Activated CD4-positive, alpha-beta T cell treated with anti-CD3 and anti-CD28 coated beads for 24 hours (primary cell): ENCODE data around the gene KANSL1.

ENCODE experiments used
- DNase-seq, 2 donors: peaks; one replicate each; pipeline ENCODE4 v3.0.0-alpha.2; 2020; ENCODE audit warnings: low read depth in 2 of 2

Gene KANSL1

DNA sequence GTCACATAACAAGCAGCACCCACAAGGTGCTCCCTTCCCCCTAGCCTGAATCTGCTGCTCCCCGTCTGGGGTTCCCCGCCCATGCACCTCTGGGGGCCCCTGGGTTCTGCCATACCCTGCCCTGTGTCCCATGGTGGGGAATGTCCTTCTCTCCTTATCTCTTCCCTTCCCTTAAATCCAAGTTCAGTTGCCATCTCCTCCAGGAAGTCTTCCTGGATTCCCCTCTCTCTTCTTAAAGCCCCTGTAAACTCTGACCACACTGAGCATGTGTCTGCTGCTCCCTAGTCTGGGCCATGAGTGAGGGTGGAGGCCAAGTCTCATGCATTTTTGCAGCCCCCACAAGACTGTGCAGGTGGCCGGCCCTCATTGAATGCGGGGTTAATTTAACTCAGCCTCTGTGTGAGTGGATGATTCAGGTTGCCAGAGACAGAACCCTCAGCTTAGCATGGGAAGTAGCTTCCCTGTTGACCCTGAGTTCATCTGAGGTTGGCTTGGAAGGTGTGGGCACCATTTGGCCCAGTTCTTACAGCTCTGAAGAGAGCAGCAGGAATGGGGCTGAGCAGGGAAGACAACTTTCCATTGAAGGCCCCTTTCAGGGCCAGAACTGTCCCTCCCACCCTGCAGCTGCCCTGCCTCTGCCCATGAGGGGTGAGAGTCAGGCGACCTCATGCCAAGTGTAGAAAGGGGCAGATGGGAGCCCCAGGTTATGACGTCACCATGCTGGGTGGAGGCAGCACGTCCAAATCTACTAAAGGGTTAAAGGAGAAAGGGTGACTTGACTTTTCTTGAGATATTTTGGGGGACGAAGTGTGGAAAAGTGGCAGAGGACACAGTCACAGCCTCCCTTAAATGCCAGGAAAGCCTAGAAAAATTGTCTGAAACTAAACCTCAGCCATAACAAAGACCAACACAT is 194.0 kb downstream of the KANSL1 start, which contains the start of gene STH:
STH (plus strand) TSS at position 264 of the 913 bp plus-strand sequence; CDS start at position 294, 30 bp downstream.
- no peak for DNase-seq

DNA sequence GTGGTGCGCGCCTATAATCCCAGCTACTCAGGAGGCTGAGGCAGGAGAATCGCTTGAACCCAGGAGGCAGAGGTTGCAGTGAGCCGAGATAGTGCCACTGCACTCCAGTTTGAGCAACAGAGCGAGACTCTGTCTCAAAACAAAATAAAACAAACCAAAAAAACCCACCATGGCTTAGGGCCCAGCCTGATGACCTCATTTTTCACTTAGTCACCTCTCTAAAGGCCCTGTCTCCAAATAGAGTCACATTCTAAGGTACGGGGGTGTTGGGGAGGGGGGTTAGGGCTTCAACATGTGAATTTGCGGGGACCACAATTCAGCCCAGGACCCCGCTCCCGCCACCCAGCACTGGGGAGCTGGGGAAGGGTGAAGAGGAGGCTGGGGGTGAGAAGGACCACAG is 195.6 kb downstream of the KANSL1 start:
- DNase-seq, result no peak

DNA sequence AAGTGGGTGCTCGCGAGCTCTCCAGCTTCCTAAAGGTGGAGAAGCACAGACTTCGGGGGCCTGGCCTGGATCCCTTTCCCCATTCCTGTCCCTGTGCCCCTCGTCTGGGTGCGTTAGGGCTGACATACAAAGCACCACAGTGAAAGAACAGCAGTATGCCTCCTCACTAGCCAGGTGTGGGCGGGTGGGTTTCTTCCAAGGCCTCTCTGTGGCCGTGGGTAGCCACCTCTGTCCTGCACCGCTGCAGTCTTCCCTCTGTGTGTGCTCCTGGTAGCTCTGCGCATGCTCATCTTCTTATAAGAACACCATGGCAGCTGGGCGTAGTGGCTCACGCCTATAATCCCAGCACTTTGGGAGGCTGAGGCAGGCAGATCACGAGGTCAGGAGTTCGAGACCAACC is 196.1 kb downstream of the KANSL1 start:
- no peak for DNase-seq

DNA sequence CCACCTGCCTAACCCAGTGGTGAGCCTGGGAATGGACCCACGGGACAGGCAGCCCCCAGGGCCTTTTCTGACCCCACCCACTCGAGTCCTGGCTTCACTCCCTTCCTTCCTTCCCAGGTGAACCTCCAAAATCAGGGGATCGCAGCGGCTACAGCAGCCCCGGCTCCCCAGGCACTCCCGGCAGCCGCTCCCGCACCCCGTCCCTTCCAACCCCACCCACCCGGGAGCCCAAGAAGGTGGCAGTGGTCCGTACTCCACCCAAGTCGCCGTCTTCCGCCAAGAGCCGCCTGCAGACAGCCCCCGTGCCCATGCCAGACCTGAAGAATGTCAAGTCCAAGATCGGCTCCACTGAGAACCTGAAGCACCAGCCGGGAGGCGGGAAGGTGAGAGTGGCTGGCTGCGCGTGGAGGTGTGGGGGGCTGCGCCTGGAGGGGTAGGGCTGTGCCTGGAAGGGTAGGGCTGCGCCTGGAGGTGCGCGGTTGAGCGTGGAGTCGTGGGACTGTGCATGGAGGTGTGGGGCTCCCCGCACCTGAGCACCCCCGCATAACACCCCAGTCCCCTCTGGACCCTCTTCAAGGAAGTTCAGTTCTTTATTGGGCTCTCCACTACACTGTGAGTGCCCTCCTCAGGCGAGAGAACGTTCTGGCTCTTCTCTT is 196.8 kb downstream of the KANSL1 start:
- no peak for DNase-seq

GRCh38 chr17:45995627-45996270 is 197.5 kb downstream of the KANSL1 start:
- no peak for DNase-seq

- DNase-seq, result no peak
Observed at GRCh38 chr17:45994987-45995386, 198.2 kb downstream of the KANSL1 start.

DNA sequence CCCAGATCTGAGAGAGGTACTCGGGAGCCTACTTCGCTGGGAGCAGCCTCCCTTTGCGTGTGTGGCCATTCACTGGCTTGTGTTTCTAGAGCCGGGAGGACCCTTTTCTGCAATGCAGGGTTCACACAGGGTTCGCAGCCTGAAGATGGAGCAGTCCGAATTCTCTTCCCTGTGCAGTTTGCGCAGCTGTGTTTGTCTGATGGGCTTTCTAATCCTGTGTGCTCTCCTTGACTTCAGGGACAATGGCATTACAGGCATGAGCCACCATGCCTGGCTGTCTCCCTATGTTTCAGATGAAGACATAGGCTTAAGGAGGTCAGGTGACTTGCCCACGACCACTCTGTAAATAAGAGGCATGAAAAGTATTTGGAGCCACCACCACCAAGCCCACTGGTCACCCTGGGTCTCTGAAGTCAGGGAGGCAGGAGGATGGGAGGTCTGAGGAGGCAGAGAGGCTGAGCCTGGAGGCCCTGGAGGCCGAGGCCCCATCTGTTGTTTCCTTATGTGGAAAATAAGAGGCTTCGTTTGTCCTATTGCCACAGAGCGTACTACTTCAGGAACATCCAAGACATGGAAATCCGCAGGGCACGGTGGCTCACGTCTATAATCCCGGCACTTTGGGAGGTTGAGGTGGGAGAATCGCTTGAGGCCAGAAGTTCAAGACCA is 199.1 kb downstream of the KANSL1 start:
- no peak for DNase-seq

DNA sequence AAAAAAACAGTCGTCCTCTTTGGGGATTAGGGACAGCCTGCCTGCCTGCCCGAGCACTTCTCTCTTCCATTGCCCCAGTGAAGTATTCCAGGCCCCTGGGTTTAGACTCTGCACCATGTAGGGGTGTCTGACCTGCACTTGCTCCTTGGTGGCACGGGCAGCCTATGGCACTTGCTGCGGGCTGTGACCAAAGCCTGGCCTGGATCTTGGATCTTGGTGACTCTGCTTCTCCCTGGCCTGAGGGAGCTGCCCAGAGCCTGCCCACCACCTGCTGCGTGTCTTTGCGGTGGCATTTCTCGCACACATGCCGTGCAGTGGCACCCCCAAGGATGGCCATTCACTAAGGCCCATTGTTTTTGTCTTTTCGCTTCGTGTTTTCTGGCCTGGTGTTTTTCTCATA is 200.3 kb downstream of the KANSL1 start:
- DNase-seq, result no peak

DNA sequence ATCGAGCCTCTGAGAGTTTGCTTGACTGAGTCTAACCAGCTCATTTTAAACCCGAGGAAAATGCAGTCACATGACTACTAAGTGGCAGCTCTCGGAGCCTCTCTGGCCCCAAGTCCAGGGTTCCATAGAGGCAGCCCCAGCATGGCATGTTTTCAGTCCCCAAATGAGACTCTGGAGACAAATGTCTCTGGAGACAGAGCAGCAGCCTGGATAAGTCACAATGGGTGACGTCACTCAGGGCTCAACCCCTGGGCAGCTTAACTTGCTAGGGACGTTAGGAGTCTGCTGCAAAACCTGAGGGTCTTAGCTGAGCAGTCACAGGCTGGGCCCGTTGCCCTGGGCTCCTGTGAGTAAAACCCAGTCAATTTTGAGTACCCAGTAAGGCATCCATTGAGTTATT is 201.1 kb downstream of the KANSL1 start:
- no peak for DNase-seq

DNA sequence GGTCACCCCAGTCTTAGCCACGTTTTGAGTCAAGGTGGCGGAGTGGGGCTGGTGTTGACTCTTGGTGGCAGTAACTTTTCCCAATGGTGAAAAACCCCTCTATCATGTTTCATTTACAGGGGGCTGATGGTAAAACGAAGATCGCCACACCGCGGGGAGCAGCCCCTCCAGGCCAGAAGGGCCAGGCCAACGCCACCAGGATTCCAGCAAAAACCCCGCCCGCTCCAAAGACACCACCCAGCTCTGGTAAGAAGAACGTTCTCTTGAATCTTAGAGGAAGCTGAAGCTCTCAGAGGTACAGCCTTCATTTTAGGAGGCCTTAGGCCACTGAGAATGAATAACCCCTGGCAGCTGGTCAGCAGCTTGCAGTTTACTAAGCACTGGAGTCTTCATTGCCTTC is 201.9 kb downstream of the KANSL1 start:
- no peak for DNase-seq

GRCh38 chr17:45990886-45991285 is 202.3 kb downstream of the KANSL1 start:
- no peak for DNase-seq

DNA sequence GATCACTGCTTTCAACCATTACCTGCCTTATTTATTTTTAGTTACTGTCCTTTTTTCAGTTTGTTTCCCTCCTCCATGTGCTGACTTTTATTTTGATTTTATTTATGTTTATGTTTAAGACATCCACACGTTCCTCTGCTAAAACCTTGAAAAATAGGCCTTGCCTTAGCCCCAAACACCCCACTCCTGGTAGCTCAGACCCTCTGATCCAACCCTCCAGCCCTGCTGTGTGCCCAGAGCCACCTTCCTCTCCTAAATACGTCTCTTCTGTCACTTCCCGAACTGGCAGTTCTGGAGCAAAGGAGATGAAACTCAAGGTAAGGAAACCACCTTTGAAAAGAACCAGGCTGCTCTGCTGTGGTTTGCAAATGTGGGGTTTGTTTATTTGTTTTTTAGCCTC is 203.5 kb downstream of the KANSL1 start:
- no peak for DNase-seq

- no peak for DNase-seq
Observed at GRCh38 chr17:45987706-45988105, 205.5 kb downstream of the KANSL1 start.

DNA sequence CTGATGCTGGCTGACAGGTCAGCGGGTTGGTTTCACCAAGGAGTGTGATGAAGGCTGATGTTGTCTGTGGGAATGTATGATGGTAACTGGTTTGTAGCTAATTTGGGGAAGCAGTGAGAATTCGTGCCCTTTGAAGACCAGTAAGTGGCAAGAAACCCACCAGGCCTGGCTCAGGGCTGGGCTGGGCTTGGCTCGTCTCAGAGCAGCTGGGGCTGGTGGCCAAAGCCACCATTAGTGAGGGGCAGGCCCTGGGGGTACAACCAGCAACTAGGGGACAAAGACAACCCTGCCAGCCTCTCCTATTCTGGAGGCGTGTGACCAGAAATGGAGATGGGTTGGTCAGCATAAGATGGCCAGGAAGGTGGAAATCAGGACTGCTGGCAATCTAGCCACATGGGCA is 207.2 kb downstream of the KANSL1 start:
- no peak for DNase-seq

GRCh38 chr17:45985447-45985846 is 207.8 kb downstream of the KANSL1 start:
- DNase-seq, result no peak

GRCh38 chr17:45984368-45984767 is 208.9 kb downstream of the KANSL1 start:
- no peak for DNase-seq

DNA sequence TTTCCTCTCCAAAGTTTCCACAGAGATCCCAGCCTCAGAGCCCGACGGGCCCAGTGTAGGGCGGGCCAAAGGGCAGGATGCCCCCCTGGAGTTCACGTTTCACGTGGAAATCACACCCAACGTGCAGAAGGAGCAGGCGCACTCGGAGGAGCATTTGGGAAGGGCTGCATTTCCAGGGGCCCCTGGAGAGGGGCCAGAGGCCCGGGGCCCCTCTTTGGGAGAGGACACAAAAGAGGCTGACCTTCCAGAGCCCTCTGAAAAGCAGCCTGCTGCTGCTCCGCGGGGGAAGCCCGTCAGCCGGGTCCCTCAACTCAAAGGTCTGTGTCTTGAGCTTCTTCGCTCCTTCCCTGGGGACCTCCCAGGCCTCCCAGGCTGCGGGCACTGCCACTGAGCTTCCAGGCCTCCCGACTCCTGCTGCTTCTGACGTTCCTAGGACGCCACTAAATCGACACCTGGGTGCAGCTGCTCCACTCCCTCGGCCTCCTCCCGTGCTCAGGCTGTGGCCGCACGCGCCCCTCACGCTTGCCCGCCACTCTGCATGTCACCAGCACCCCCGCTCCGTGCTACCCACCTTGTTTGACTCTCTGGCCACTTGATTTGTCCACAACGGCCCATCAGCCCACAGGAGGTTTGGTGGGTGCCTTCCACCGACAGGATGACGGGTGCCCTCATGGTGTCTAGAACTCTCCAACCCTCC is 209.5 kb downstream of the KANSL1 start:
- DNase-seq, result no peak

DNA sequence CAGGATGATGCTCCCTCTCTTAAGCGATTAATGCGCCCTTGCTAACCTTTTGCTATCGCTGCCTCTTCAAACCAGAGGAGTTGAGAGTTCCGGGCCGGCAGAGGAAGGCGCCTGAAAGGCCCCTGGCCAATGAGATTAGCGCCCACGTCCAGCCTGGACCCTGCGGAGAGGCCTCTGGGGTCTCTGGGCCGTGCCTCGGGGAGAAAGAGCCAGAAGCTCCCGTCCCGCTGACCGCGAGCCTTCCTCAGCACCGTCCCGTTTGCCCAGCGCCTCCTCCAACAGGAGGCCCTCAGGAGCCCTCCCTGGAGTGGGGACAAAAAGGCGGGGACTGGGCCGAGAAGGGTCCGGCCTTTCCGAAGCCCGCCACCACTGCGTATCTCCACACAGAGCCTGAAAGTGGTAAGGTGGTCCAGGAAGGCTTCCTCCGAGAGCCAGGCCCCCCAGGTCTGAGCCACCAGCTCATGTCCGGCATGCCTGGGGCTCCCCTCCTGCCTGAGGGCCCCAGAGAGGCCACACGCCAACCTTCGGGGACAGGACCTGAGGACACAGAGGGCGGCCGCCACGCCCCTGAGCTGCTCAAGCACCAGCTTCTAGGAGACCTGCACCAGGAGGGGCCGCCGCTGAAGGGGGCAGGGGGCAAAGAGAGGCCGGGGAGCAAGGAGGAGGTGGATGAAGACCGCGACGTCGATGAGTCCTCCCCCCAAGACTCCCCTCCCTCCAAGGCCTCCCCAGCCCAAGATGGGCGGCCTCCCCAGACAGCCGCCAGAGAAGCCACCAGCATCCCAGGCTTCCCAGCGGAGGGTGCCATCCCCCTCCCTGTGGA is 210.2 kb downstream of the KANSL1 start:
- no peak for DNase-seq

GRCh38 chr17:45981306-45981705 is 211.9 kb downstream of the KANSL1 start:
- no peak for DNase-seq

DNA sequence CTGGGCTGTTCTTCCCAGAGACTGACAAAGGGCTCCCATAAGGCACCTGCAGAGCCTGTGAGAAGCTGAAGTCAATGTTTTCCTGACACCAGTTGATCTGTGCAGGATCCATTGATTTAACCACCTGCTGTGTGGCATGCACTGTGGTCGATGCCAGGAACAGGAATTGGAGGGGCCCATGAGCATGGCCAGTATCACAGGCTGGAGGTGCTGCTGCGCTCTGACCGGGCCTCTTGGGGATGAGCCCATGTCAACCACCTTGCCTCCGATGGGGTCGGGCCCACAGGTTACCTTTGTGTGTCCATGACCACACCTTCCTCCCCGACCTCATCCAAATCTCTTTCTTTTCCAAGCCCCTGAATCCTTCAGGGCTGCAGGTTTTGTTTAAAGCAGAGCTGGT is 212.4 kb downstream of the KANSL1 start:
- DNase-seq, result no peak
